A673 (cell line): Measurements from ENCODE around the gene CDH6. TPM values are rescaled to one million over a fixed set of nuclear protein-coding genes. Genes with fewer than 3 reads are reported as not detected.

ENCODE experiments used
- BruUV-seq: library from RNA; stranded (reverse); fragments of 400-500 nt; replicated peaks from 2 replicates; lab custom pipeline; 2021; lab: Mats Ljungman, UMichigan
- CTCF ChIA-PET: fragments of 300-600 bp; sonication (Branson Sonifier 250); formaldehyde crosslinking; loops from one replicate; lab custom pipeline; 2022; ENCODE audit warnings: antibody characterized with exemption; lab: Charles Lee
- POLR2A ChIA-PET: fragments of 300-600 bp; sonication (Branson Sonifier 250); formaldehyde crosslinking; loops from one replicate; lab custom pipeline; 2022; ENCODE audit warnings: antibody characterized with exemption; ENCODE audit not compliant: low non-redundant PET; lab: Charles Lee
- DNase-seq: peaks from one replicate; pipeline ENCODE4 v3.0.0-alpha.2; 2015; ENCODE audit warnings: low spot score
- H3K27ac ChIP-seq: fragments of 200-600 bp; sonication (generic); 2 replicates; pipeline ENCODE4 v1.5.1; 2016; ENCODE audit warnings: mixed run types, low read depth, mild to moderate bottlenecking, mixed read lengths, antibody characterized with exemption, low read length; ENCODE audit not compliant: poor library complexity, severe bottlenecking
- H3K27me3 ChIP-seq: fragments of 200-600 bp; sonication (generic); replicated peaks from 2 replicates; pipeline ENCODE4 v1.6.1; 2017; ENCODE audit warnings: mixed run types, low read depth, mild to moderate bottlenecking, mixed read lengths, antibody characterized with exemption, low read length; ENCODE audit not compliant: insufficient read depth, poor library complexity
- H3K36me3 ChIP-seq: fragments of 200-600 bp; sonication (generic); 2 replicates; pipeline ENCODE4 v1.6.1; 2016; ENCODE audit warnings: mixed run types, mild to moderate bottlenecking, mixed read lengths, antibody characterized with exemption, low read length; ENCODE audit not compliant: insufficient read depth, poor library complexity, severe bottlenecking
- H3K4me1 ChIP-seq: fragments of 200-600 bp; sonication (generic); 2 replicates; pipeline ENCODE4 v1.6.1; 2017; ENCODE audit warnings: mixed run types, mild to moderate bottlenecking, mixed read lengths, antibody characterized with exemption, low read length; ENCODE audit not compliant: insufficient read depth, poor library complexity, severe bottlenecking
- H3K4me3 ChIP-seq: fragments of 200-600 bp; sonication (generic); 2 replicates; pipeline ENCODE4 v1.5.1; 2016; ENCODE audit warnings: low read depth, mixed run types, mild to moderate bottlenecking, mixed read lengths, low read length; ENCODE audit not compliant: poor library complexity, severe bottlenecking
- H3K9me3 ChIP-seq: fragments of 200-600 bp; sonication (generic); 2 replicates; pipeline ENCODE4 v1.6.1; 2016; ENCODE audit warnings: mixed run types, low read depth, mild to moderate bottlenecking, mixed read lengths, antibody characterized with exemption, low read length; ENCODE audit not compliant: poor library complexity, severe bottlenecking
- CTCF ChIP-seq: fragments of 300-800, 200-600 bp; sonication (generic); conservative IDR thresholded peaks from 2 replicates; pipeline ENCODE4 v1.5.1; 2017; ENCODE audit warnings: low read depth, mild to moderate bottlenecking, antibody characterized with exemption, low read length, moderate library complexity, mixed read lengths
- EZH2 ChIP-seq: fragments of 200-600 bp; sonication (generic); IDR thresholded peaks from 2 replicates; pipeline ENCODE4 v1.6.1; 2017; ENCODE audit warnings: borderline replicate concordance, low read depth, mild to moderate bottlenecking, mixed read lengths, antibody characterized with exemption, low read length; ENCODE audit not compliant: poor library complexity, severe bottlenecking
- intact Hi-C: fragments of 100-400 bp; cut with micrococcal nuclease; formaldehyde crosslinking; loops from one replicate; pipeline ENCODE4 v1.10.0; 2022; ENCODE audit not compliant: unreplicated experiment
- total RNA-seq: library from RNA; stranded (reverse); gene quantifications from 2 replicates; pipeline ENCODE4 v1.2.3, GENCODE V29; 2021

CDH6 gene
- total RNA-seq, 1 experiment from 2014 or later = 3.6 TPM

DNA sequence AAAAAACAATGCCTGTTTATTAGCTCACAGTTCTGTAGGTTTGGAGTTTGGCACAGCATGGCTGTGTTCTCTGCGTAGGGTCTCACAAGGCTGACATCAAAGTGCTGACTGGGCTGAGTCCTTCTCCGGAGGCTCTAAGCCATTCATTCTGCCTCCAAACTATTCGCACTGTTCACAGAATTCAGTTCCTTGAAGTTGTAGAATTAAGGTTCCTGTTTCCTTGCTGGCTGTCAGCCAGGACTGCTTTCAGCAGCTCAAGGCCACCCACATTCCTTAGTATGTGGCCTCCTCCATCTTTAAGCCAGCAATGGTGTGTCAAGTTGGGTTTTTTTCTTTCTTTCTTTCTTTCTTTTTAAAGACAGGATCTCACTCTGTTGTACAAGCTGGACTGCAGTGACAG is 161.9 kb downstream of the CDH6 start:
- no TSS peak for BruUV-seq
- H3K27ac ChIP-seq = no peak overlapping the region
- no peaks in the 10 kb centered on the region for H3K36me3 ChIP-seq
- no peaks in the 10 kb centered on the region for H3K9me3 ChIP-seq
- intact Hi-C loops = no loop called here
- no peaks in the 10 kb centered on the region for H3K27me3 ChIP-seq
- H3K4me3 ChIP-seq = no peak overlapping the region
- no peak for TF ChIP-seq CTCF
- no peak for TF ChIP-seq EZH2
- POLR2A ChIA-PET = no interaction called here
- no peaks in the 10 kb centered on the region for H3K4me1 ChIP-seq
- CTCF ChIA-PET = no interaction called here
- peak; percentile 19 for DNase-seq

GRCh38 chr5:31357038-31357437 is 163.6 kb downstream of the CDH6 start:
- Histone ChIP-seq H3K27ac (no peak overlapping the region), H3K36me3 (no peaks in the 10 kb centered on the region), H3K4me3 (no peak overlapping the region), H3K4me1 (no peaks in the 10 kb centered on the region), H3K27me3 (no peaks in the 10 kb centered on the region), H3K9me3 (no peaks in the 10 kb centered on the region)
- TF ChIP-seq CTCF = no peak
- no peak for TF ChIP-seq EZH2
- intact Hi-C loops = no loop called here
- no peak for DNase-seq
- ChIA-PET POLR2A (no interaction called here), CTCF (no interaction called here)
- no TSS peak for BruUV-seq

DNA sequence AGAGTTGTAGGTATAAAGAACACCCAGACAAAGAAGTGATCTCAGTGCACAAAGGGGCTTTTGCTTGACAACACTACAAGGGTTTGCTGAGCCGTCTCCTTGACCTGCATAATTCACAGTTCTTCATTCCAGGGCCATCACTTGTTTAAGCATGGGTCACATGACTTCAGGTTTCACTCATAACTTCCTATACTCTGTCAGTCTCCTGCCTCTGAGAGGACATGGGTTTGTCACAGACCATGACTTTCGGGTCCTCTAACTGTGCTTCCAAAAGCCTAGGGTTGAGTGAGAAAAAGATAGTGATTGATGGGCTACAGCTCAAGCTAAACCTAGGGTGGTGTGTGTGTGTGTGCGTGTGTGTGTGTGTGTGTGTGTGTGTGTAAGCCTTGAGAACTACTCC is 166.4 kb downstream of the CDH6 start:
- no peaks in the 10 kb centered on the region for H3K36me3 ChIP-seq
- BruUV-seq = no TSS peak
- CTCF ChIA-PET = no interaction called here
- no peaks in the 10 kb centered on the region for H3K27me3 ChIP-seq
- H3K4me3 ChIP-seq = no peak overlapping the region
- DNase-seq = no peak
- H3K4me1 ChIP-seq = no peaks in the 10 kb centered on the region
- no peak overlapping the region for H3K27ac ChIP-seq
- H3K9me3 ChIP-seq = no peaks in the 10 kb centered on the region
- intact Hi-C loops = no loop called here
- POLR2A ChIA-PET = no interaction called here
- TF ChIP-seq CTCF (no peak), EZH2 (no peak)
